ENCODE data around the gene LEKR1. TPM values are rescaled to one million over a fixed set of nuclear protein-coding genes. Genes with fewer than 3 reads are reported as not detected.

The LEKR1 gene
- total and polyA plus RNA-seq, 2 of the 13 experiments (the other 11 are each of a cell fraction or from before 2014, with no cell fraction given) = 0.49 to 1.5 TPM

GRCh38 chr3:156812521-156813335 lies 13.4 kb upstream of the LEKR1 start (continued):
- TF ChIP-seq AHDC1 (CRISPR knock-in tag; IDR thresholded peaks at IDR 0.05; ENCODE audit: borderline replicate concordance) (peak; percentile 89), ZNF674 (CRISPR knock-in tag; IDR thresholded peaks at IDR 0.05; ENCODE audit: low read depth) (no peak), MAFF (IDR thresholded peaks at IDR 0.05; ENCODE audit: low read depth, low read length) (peak; percentile 66), WIZ (CRISPR knock-in tag; IDR thresholded peaks at IDR 0.05) (peak; percentile 29; the same call in 1 of the 2 replicates), RFX5 (IDR thresholded peaks at IDR 0.05; ENCODE audit: low read depth, low read length) (peak; percentile 51; the same call in 1 of the 2 replicates), ZBTB7B (CRISPR knock-in tag; IDR thresholded peaks at IDR 0.05) (no peak), ZNF205 (CRISPR knock-in tag; IDR thresholded peaks at IDR 0.05) (0 out of 2 replicates have a peak, but pooled peaks have one; percentile 33), MIER3 (CRISPR knock-in tag; IDR thresholded peaks at IDR 0.05; ENCODE audit: borderline replicate concordance) (peak; percentile 65; the same call in 1 of the 2 replicates), HNF1B (CRISPR knock-in tag; IDR thresholded peaks at IDR 0.05) (peak; percentile 48), TEAD3 (CRISPR knock-in tag; optimal IDR thresholded peaks at IDR 0.05; ENCODE audit: borderline replicate concordance) (peak; percentile 57), ZFP36L1 (CRISPR knock-in tag; IDR thresholded peaks at IDR 0.05) (no peak), NKX3-1 (CRISPR knock-in tag; IDR thresholded peaks at IDR 0.05) (no peak), ZNF557 (CRISPR knock-in tag; IDR thresholded peaks at IDR 0.05) (0 out of 2 replicates have a peak, but pooled peaks have one; percentile 74), DPF2 (CRISPR knock-in tag; IDR thresholded peaks at IDR 0.05; ENCODE audit: borderline replicate concordance, low read depth) (0 out of 2 replicates have a peak, but pooled peaks have one; percentile 55), ZNF225 (CRISPR knock-in tag; IDR thresholded peaks at IDR 0.05) (no peak), DMTF1 (CRISPR knock-in tag; IDR thresholded peaks at IDR 0.05) (no peak), RCOR2 (CRISPR knock-in tag; IDR thresholded peaks at IDR 0.05) (0 out of 2 replicates have a peak, but pooled peaks have one; percentile 17), ETV6 (CRISPR knock-in tag; conservative IDR thresholded peaks at IDR 0.05) (no peak), ZNF607 (CRISPR knock-in tag; IDR thresholded peaks at IDR 0.05; ENCODE audit: borderline replicate concordance) (peak; percentile 46; the same call in 1 of the 2 replicates), STAG1 (CRISPR knock-in tag; IDR thresholded peaks at IDR 0.05) (peak; percentile 21), ISL2 (CRISPR knock-in tag; IDR thresholded peaks at IDR 0.05) (peak; percentile 60; the same call in 1 of the 2 replicates)
